ENCODE measurements around the gene PDZRN4. TPM values are rescaled to one million over a fixed set of nuclear protein-coding genes. Genes with fewer than 3 reads are reported as not detected.

The PDZRN4 gene
- total and polyA plus RNA-seq, 2 experiments from 2014 or later = 0.90 TPM; not detected in 1

DNA sequence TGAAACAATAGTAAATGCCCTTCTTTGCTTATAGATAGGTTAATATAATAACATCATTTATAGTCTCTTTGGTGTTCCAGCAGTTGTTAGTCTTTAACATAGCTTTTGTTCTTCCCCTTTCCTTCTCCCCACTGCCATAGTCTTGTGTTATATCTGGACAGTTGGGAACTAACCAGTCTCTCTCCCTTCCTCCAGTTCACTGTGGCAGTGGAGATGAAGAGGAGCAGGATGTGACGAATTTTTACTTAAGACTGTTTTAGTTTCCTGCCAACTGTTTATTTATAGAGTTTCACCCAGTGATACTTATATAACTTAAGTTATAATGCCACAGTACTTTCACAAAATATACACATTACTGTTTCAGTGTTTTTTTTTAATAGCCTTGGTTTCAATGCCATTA lies 277.4 kb downstream of the PDZRN4 start:
- no peak overlapping the region for H2AFZ ChIP-seq
- no peak overlapping the region for H3K4me3 ChIP-seq

More for the DNA sequence above, 277.4 kb downstream of the PDZRN4 start:
- DNase-seq (ENCODE audit: low spot score) = no peak
- no peak overlapping the region for H3K27ac ChIP-seq (ENCODE audit: low read depth)
- no peak overlapping the region for H3K4me3 Mint-ChIP-seq
- no peaks in the 10 kb centered on the region for H4K20me1 ChIP-seq (replicated peaks; ENCODE audit: insufficient read depth)
- TF ChIP-seq POLR2AphosphoS5 (IDR thresholded peaks at IDR 0.05; ENCODE audit: low read depth) (no peak), CTCF (conservative IDR thresholded peaks at IDR 0.05; ENCODE audit: low read depth in 2 of 2) (no peak), ZNF462 (CRISPR knock-in tag; IDR thresholded peaks at IDR 0.05) (no peak), ETS1 (IDR thresholded peaks at IDR 0.05) (no peak), STAT1 (IDR thresholded peaks at IDR 0.05; ENCODE audit: unreplicated experiment) (no peak), ZNF331 (CRISPR knock-in tag; IDR thresholded peaks at IDR 0.05; ENCODE audit: low read depth) (no peak), NANOG (IDR thresholded peaks at IDR 0.05; ENCODE audit: borderline replicate concordance) (no peak), EZH2 (IDR thresholded peaks at IDR 0.05; ENCODE audit: low read depth, unreplicated experiment) (no peak), CREB1 (CRISPR knock-in tag; IDR thresholded peaks at IDR 0.05; ENCODE audit: low read depth) (no peak)
- H3K79me2 ChIP-seq (replicated peaks; ENCODE audit: insufficient read depth) = no peaks in the 10 kb centered on the region
- H3K27me3 ChIP-seq (ENCODE audit: insufficient read depth) = no peaks in the 10 kb centered on the region
- H3K27ac Mint-ChIP-seq = no peak overlapping the region
- H3K4me1 Mint-ChIP-seq = peaks cover 38% of the 10 kb centered on the region
- no peaks in the 10 kb centered on the region for H3K36me3 Mint-ChIP-seq (ENCODE audit: low read depth)
- H3K9me3 Mint-ChIP-seq = no peaks in the 10 kb centered on the region
- no peaks in the 10 kb centered on the region for H3F3A ChIP-seq (replicated peaks; ENCODE audit: low read depth)
- peaks cover 5% of the 10 kb centered on the region for H3K27me3 Mint-ChIP-seq (ENCODE audit: insufficient read depth, low read depth, poor library complexity)
- no peaks in the 10 kb centered on the region for H3K36me3 ChIP-seq (ENCODE audit: insufficient read depth)
- no peak overlapping the region for H3K4me2 ChIP-seq
- ATAC-seq = no peak
- H3K9me2 ChIP-seq (ENCODE audit: insufficient read depth) = no peaks in the 10 kb centered on the region
- H3K4me1 ChIP-seq (ENCODE audit: insufficient read depth) = peaks cover 23% of the 10 kb centered on the region
